ENCODE results near the gene PRELP.

DNA sequence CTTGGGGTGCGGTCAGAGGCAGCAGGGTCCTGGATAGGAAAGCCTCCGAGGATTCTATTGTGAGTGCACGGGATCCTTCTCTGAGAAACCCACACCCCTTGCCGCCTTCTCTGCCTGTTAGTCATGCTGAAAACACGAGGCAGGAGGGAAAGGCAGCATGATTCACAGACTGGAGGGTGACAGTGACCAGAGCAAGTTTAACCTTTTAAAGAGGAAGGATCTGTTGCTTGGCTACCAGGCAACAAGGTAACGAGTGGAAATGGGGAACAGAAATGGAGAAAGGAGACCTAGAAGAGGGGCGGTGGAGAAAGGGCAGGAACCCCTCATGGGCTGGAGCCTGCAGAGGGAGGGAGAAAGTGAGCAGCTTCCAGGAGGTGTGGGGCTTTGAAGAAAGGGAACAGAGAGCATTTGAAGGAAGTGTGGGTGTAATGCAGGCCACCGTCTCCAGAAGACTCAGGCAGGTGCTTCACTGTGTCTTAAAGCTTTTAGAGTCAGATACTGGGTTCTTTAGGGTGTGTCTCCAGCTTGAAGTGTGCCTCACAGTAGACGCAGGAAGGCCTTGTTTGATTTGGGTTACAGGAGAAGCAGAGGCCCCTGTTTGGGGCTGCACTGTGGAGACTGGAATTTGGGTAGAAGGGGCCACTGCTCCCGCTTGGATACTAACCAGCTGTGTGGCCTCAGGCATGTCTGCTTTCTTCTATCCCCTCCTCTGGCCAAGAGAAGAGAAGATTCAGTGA is 37.4 kb downstream of the PRELP start:
- TF ChIP-seq POLR2AphosphoS5 (IDR thresholded peaks at IDR 0.05; ENCODE audit: low read length) (no peak), ATF7 (IDR thresholded peaks at IDR 0.05; ENCODE audit: low read depth) (no peak), SRF (IDR thresholded peaks at IDR 0.05; ENCODE audit: low read depth in 2 of 2, low read length in 2 of 2) (no peak), RFX5 (IDR thresholded peaks at IDR 0.05; ENCODE audit: low read depth, low read length) (no peak), SMC3 (IDR thresholded peaks at IDR 0.05; ENCODE audit: borderline replicate concordance, low read length) (no peak), CTCF (IDR thresholded peaks at IDR 0.05 in 2 of 3, conservative IDR thresholded peaks at IDR 0.05 in 1 of 3; ENCODE audit: control insufficient read depth in 2 of 3, extremely low read depth in 1 of 3, insufficient read depth in 1 of 3, low read depth in 3 of 3, low read length in 3 of 3) (no peak), ZNF687 (IDR thresholded peaks at IDR 0.05) (no peak), EED (IDR thresholded peaks at IDR 0.05; ENCODE audit: low read depth) (no peak), JUNB (IDR thresholded peaks at IDR 0.05) (no peak), NFYB (IDR thresholded peaks at IDR 0.05; ENCODE audit: insufficient read depth, low read depth, low read length) (no peak), EZH2 (IDR thresholded peaks at IDR 0.05; ENCODE audit: borderline replicate concordance, control insufficient read depth, low read depth, low read length) (no peak), FOXM1 (IDR thresholded peaks at IDR 0.05; ENCODE audit: low read depth, low read length) (no peak)
- TF ChIP-seq, protein P1, sequence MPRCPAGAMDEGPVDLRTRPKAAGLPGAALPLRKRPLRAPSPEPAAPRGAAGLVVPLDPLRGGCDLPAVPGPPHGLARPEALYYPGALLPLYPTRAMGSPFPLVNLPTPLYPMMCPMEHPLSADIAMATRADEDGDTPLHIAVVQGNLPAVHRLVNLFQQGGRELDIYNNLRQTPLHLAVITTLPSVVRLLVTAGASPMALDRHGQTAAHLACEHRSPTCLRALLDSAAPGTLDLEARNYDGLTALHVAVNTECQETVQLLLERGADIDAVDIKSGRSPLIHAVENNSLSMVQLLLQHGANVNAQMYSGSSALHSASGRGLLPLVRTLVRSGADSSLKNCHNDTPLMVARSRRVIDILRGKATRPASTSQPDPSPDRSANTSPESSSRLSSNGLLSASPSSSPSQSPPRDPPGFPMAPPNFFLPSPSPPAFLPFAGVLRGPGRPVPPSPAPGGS (IDR thresholded peaks at IDR 0.05; ENCODE audit: borderline replicate concordance, insufficient read depth, low read depth, low read length, poor library complexity, severe bottlenecking): no peak

Measured in GM12878 (cell line).